ENCODE data around the gene PTCSC3.

DNA sequence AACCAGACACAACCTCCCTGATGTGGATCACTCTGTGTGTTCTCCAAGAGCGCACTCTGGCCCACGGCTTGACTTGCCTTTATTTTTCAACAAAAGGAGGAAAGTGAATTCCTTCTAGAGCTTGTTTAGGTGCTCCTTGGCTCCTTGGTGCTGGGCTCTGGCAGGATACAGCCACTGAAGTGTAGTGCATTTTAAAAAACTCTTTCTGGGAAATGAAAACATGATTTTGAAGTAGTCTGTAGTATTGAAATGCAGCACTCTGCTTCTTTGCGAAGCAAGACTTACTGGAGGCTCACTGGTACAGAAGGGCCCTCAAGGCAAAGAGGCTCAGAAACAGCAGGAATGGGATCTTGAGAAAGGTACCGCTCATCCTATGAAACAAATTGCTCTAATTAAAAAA lies 81.6 kb downstream of the PTCSC3 start:
- TF ChIP-seq, protein P1, sequence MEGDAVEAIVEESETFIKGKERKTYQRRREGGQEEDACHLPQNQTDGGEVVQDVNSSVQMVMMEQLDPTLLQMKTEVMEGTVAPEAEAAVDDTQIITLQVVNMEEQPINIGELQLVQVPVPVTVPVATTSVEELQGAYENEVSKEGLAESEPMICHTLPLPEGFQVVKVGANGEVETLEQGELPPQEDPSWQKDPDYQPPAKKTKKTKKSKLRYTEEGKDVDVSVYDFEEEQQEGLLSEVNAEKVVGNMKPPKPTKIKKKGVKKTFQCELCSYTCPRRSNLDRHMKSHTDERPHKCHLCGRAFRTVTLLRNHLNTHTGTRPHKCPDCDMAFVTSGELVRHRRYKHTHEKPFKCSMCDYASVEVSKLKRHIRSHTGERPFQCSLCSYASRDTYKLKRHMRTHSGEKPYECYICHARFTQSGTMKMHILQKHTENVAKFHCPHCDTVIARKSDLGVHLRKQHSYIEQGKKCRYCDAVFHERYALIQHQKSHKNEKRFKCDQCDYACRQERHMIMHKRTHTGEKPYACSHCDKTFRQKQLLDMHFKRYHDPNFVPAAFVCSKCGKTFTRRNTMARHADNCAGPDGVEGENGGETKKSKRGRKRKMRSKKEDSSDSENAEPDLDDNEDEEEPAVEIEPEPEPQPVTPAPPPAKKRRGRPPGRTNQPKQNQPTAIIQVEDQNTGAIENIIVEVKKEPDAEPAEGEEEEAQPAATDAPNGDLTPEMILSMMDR (IDR thresholded peaks at IDR 0.05): no peak
- no peak for TF ChIP-seq EZH2 (IDR thresholded peaks at IDR 0.05)
